ENCODE data around the gene FAM13B. TPM values are rescaled to one million over a fixed set of nuclear protein-coding genes. Genes with fewer than 3 reads are reported as not detected.
"Not testable (repeated sequence)": the region's sequence is repeated elsewhere in the genome, so short reads cannot be mapped to it uniquely, and the experiment has no call there.

FAM13B gene
- total RNA-seq, 1 experiment from 2014 or later = 23.5 TPM

DNA sequence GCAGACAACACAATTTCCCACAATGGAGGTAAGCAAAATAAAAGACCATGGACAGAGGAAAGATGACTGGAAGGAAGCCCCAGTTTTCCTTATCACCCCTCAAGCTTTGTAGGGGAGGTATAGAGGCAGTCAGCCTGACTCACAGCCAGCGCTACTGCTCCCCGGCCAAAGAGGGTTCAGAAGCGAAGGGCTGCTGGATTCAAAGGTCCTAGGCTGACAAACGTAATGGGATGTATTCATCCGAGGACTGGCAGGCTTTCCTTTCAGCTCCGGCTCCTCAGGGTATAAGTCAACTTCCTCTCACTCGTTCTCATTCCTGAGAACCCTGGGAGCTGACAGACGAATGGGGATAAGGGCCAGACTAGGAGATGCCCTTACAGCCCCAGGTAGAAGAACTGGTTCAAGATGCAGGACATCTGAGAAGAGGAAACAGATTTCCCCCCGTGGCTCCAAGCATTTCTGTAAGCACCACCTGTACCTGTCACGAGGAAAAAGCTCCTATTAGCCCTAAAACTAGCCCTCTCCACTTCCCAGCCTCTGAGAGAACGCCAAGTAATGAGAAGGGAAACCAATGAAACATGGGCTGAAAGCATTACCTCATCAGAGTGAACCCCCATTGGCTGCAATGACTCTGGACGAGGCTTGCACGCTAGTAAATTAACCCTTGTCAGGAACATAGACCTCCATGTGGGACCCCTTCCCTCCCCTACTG, 22.1 kb upstream of the FAM13B start:
- H3K9me3 ChIP-seq (ENCODE audit: low read depth, low read length, poor library complexity, severe bottlenecking) = no peaks in the 10 kb centered on the region
- H3K4me3 ChIP-seq (ENCODE audit: low read depth, low read length, poor library complexity, severe bottlenecking) = no peak overlapping the region
- no peaks in the 10 kb centered on the region for H3K4me1 ChIP-seq (ENCODE audit: insufficient read depth, low read length, poor library complexity, severe bottlenecking)
- TF ChIP-seq, protein P1, sequence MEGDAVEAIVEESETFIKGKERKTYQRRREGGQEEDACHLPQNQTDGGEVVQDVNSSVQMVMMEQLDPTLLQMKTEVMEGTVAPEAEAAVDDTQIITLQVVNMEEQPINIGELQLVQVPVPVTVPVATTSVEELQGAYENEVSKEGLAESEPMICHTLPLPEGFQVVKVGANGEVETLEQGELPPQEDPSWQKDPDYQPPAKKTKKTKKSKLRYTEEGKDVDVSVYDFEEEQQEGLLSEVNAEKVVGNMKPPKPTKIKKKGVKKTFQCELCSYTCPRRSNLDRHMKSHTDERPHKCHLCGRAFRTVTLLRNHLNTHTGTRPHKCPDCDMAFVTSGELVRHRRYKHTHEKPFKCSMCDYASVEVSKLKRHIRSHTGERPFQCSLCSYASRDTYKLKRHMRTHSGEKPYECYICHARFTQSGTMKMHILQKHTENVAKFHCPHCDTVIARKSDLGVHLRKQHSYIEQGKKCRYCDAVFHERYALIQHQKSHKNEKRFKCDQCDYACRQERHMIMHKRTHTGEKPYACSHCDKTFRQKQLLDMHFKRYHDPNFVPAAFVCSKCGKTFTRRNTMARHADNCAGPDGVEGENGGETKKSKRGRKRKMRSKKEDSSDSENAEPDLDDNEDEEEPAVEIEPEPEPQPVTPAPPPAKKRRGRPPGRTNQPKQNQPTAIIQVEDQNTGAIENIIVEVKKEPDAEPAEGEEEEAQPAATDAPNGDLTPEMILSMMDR (conservative IDR thresholded peaks at IDR 0.05; ENCODE audit: low read depth, low read length) = no peak
- no peak for TF ChIP-seq EZH2 (IDR thresholded peaks at IDR 0.05; ENCODE audit: borderline replicate concordance, low read depth, low read length, poor library complexity, severe bottlenecking)
- no peak for DNase-seq (ENCODE audit: low spot score)
- no peak overlapping the region for H3K27ac ChIP-seq (ENCODE audit: low read depth, low read length, poor library complexity, severe bottlenecking)
- BruUV-seq (replicated peaks) = no TSS peak
- intact Hi-C loops (cut with micrococcal nuclease; ENCODE audit: unreplicated experiment) = no loop called here
- CTCF ChIA-PET = no interaction called here
- no peaks in the 10 kb centered on the region for H3K36me3 ChIP-seq (ENCODE audit: insufficient read depth, low read length, poor library complexity, severe bottlenecking)
- no peaks in the 10 kb centered on the region for H3K27me3 ChIP-seq (replicated peaks; ENCODE audit: insufficient read depth, low read depth, low read length, poor library complexity)
- POLR2A ChIA-PET (ENCODE audit: low non-redundant PET) = interaction anchor here (0.7 kb wide), 1 partner anchor 308 kb away, joined by 3 read pairs; no protein-coding TSS in a partner anchor

DNA sequence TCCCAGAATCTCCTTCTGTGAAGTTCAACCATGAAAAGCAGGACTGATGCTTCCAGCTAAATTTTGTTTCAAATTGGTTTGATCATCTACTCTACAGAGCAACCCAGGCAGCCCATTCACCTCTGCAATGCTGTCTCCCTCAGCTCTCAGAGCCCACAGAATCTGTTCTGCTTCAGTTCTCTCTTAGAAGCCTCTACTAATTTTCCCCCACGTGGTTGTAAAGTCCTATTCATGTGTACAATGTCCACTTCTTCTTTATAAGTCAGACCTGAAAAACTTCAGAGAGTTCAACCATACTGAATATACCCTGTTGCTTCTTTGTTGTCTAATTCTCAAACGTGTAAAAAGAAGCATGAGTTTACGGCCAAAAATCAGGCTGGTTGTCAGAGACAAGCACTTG, 21.3 kb upstream of the FAM13B start:
- intact Hi-C loops (cut with micrococcal nuclease; ENCODE audit: unreplicated experiment) = no loop called here
- no TSS peak for BruUV-seq (replicated peaks)

GRCh38 chr5:138053554-138053953, 20.7 kb upstream of the FAM13B start:
- no peaks in the 10 kb centered on the region for H3K36me3 ChIP-seq (ENCODE audit: insufficient read depth, low read length, poor library complexity, severe bottlenecking)
- no peak overlapping the region for H3K27ac ChIP-seq (ENCODE audit: low read depth, low read length, poor library complexity, severe bottlenecking)
- no TSS peak for BruUV-seq (replicated peaks)
- intact Hi-C loops (cut with micrococcal nuclease; ENCODE audit: unreplicated experiment) = no loop called here
- POLR2A ChIA-PET (ENCODE audit: low non-redundant PET) = no interaction called here
- H3K4me3 ChIP-seq (ENCODE audit: low read depth, low read length, poor library complexity, severe bottlenecking) = no peak overlapping the region
- no peaks in the 10 kb centered on the region for H3K27me3 ChIP-seq (replicated peaks; ENCODE audit: insufficient read depth, low read depth, low read length, poor library complexity)
- CTCF ChIA-PET = no interaction called here
- H3K4me1 ChIP-seq (ENCODE audit: insufficient read depth, low read length, poor library complexity, severe bottlenecking) = no peaks in the 10 kb centered on the region
- DNase-seq (ENCODE audit: low spot score) = no peak
- TF ChIP-seq, protein P1 (conservative IDR thresholded peaks at IDR 0.05; ENCODE audit: low read depth, low read length) = no peak
- no peak for TF ChIP-seq EZH2 (IDR thresholded peaks at IDR 0.05; ENCODE audit: borderline replicate concordance, low read depth, low read length, poor library complexity, severe bottlenecking)
- H3K9me3 ChIP-seq (ENCODE audit: low read depth, low read length, poor library complexity, severe bottlenecking) = no peaks in the 10 kb centered on the region

More for the DNA sequence above, 21.3 kb upstream of the FAM13B start:
- H3K4me1 ChIP-seq (ENCODE audit: insufficient read depth, low read length, poor library complexity, severe bottlenecking) = no peaks in the 10 kb centered on the region
- H3K27me3 ChIP-seq (replicated peaks; ENCODE audit: insufficient read depth, low read depth, low read length, poor library complexity) = no peaks in the 10 kb centered on the region
- no peaks in the 10 kb centered on the region for H3K36me3 ChIP-seq (ENCODE audit: insufficient read depth, low read length, poor library complexity, severe bottlenecking)
- POLR2A ChIA-PET (ENCODE audit: low non-redundant PET) = no interaction called here
- TF ChIP-seq, protein P1 (conservative IDR thresholded peaks at IDR 0.05; ENCODE audit: low read depth, low read length) = no peak
- TF ChIP-seq EZH2 (IDR thresholded peaks at IDR 0.05; ENCODE audit: borderline replicate concordance, low read depth, low read length, poor library complexity, severe bottlenecking) = no peak
- no peak for DNase-seq (ENCODE audit: low spot score)
- CTCF ChIA-PET = no interaction called here
- no peak overlapping the region for H3K27ac ChIP-seq (ENCODE audit: low read depth, low read length, poor library complexity, severe bottlenecking)
- no peaks in the 10 kb centered on the region for H3K9me3 ChIP-seq (ENCODE audit: low read depth, low read length, poor library complexity, severe bottlenecking)
- H3K4me3 ChIP-seq (ENCODE audit: low read depth, low read length, poor library complexity, severe bottlenecking) = no peak overlapping the region

DNA sequence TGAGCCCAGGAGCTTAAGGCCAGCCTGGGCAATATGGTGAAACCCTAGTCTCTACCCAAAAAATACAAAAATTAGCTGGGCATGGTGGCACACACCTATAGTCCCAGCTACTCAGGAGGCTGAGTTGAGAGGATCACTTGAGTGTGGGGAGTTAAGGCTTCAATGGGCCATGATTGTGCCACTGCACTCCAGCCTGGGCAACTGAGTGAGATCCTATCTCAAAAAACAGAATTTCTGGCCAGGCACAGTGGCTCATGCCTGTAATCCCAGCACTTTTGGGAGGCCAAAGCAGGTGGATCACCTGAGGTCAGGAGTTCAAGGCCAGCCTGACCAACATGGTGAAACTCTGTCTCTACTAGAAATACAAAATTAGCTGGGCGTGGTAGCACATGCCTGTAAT, 19.8 kb upstream of the FAM13B start:
- H3K27ac ChIP-seq (ENCODE audit: low read depth, low read length, poor library complexity, severe bottlenecking); CTCF ChIA-PET; POLR2A ChIA-PET (ENCODE audit: low non-redundant PET); H3K4me3 ChIP-seq (ENCODE audit: low read depth, low read length, poor library complexity, severe bottlenecking); intact Hi-C loops (cut with micrococcal nuclease; ENCODE audit: unreplicated experiment); H3K36me3 ChIP-seq (ENCODE audit: insufficient read depth, low read length, poor library complexity, severe bottlenecking); H3K4me1 ChIP-seq (ENCODE audit: insufficient read depth, low read length, poor library complexity, severe bottlenecking); BruUV-seq (replicated peaks); H3K27me3 ChIP-seq (replicated peaks; ENCODE audit: insufficient read depth, low read depth, low read length, poor library complexity); H3K9me3 ChIP-seq (ENCODE audit: low read depth, low read length, poor library complexity, severe bottlenecking); DNase-seq (ENCODE audit: low spot score): not testable (repeated sequence)

All from A673 (cell line).